Caco-2 (cell line): ENCODE measurements around the gene AOPEP. TPM values are rescaled to one million over a fixed set of nuclear protein-coding genes. Genes with fewer than 3 reads are reported as not detected.

ENCODE experiments used
- BruUV-seq: library from RNA; stranded (reverse); fragments of 400-500 nt; replicated peaks from 2 replicates; lab custom pipeline; 2021; lab: Mats Ljungman, UMichigan
- CTCF ChIA-PET: fragments of 300-600 bp; sonication (Branson Sonifier 250); formaldehyde crosslinking; loops from one replicate; lab custom pipeline; 2022; ENCODE audit warnings: antibody characterized with exemption; lab: Charles Lee
- POLR2A ChIA-PET: fragments of 300-600 bp; sonication (Branson Sonifier 250); formaldehyde crosslinking; loops from one replicate; lab custom pipeline; 2022; ENCODE audit warnings: antibody characterized with exemption; lab: Charles Lee
- DNase-seq, 2 experiments: peaks; one replicate each; pipeline versions ENCODE4 v3.0.0 to v3.0.0-alpha.2; 2020 to 2022
- H3K27me3 ChIP-seq: replicated peaks from 2 replicates; pipeline ENCODE4 v1.6.0; 2011; ENCODE audit warnings: low read length; ENCODE audit not compliant: control insufficient read depth, insufficient read depth
- H3K36me3 ChIP-seq: 2 replicates; pipeline ENCODE4 v1.5.1; 2011; ENCODE audit warnings: low read length; ENCODE audit not compliant: control insufficient read depth, insufficient read depth
- H3K4me1 ChIP-seq: fragments of 250-450 bp; sonication (Bioruptor Pico); 2 replicates; pipeline ENCODE4 v1.5.1; 2020; ENCODE audit warnings: mild to moderate bottlenecking
- H3K4me3 ChIP-seq: 2 replicates; pipeline ENCODE4 v1.5.1; 2011; ENCODE audit warnings: low read depth, mild to moderate bottlenecking, control low read depth, low read length
- H3K9me3 ChIP-seq: fragments of 250-450 bp; sonication (Bioruptor Pico); 2 replicates; pipeline ENCODE4 v1.5.1; 2020; ENCODE audit warnings: mild to moderate bottlenecking, moderate library complexity
- H3K27ac Mint-ChIP-seq: one replicate; pipeline ENCODE4 v1.8.0; 2022; ENCODE audit warnings: mixed read lengths; ENCODE audit not compliant: unreplicated experiment
- H3K27me3 Mint-ChIP-seq: one replicate; pipeline ENCODE4 v1.8.0; 2022; ENCODE audit warnings: mixed read lengths; ENCODE audit not compliant: insufficient read depth, unreplicated experiment
- H3K36me3 Mint-ChIP-seq: one replicate; pipeline ENCODE4 v1.8.0; 2022; ENCODE audit warnings: mild to moderate bottlenecking, mixed read lengths; ENCODE audit not compliant: insufficient read depth, unreplicated experiment
- H3K4me1 Mint-ChIP-seq: one replicate; pipeline ENCODE4 v1.8.0; 2022; ENCODE audit warnings: low read depth, mixed read lengths; ENCODE audit not compliant: unreplicated experiment
- H3K4me3 Mint-ChIP-seq: one replicate; pipeline ENCODE4 v1.8.0; 2022; ENCODE audit warnings: mild to moderate bottlenecking, moderate library complexity, mixed read lengths; ENCODE audit not compliant: unreplicated experiment
- H3K9me3 Mint-ChIP-seq: one replicate; pipeline ENCODE4 v1.8.0; 2022; ENCODE audit warnings: mixed read lengths; ENCODE audit not compliant: unreplicated experiment
- CTCF ChIP-seq, 2 experiments: fragments of 200-600 bp in 1 of 2; IDR thresholded peaks; 1 replicate in 1 of 2; 2 replicates in 1 of 2; pipeline versions ENCODE4 v1.5.1 to v1.8.0; 2011 to 2022; ENCODE audit warnings: antibody characterized with exemption in 1 of 2, control low read depth in 1 of 2, inconsistent platforms in 1 of 2, low read depth in 1 of 2, low read length in 1 of 2, mild to moderate bottlenecking in 1 of 2, moderate library complexity in 1 of 2; ENCODE audit not compliant: insufficient read depth in 1 of 2, severe bottlenecking in 1 of 2, unreplicated experiment in 1 of 2
- intact Hi-C: fragments of 100-400 bp; cut with micrococcal nuclease; formaldehyde crosslinking; loops from one replicate; pipeline ENCODE4 v1.10.0; 2022; ENCODE audit not compliant: unreplicated experiment
- total RNA-seq: library from RNA; stranded (reverse); gene quantifications from 2 replicates; pipeline ENCODE4 v1.2.3, GENCODE V29; 2022

Gene AOPEP
- total RNA-seq, 1 experiment from 2014 or later: 63.3 TPM

GRCh38 chr9:94944626-94945025 is 218.1 kb downstream of the AOPEP start:
- Histone ChIP-seq H3K9me3 (no peaks in the 10 kb centered on the region), H3K4me3 (no peak overlapping the region), H3K4me1 (peaks cover 20% of the 10 kb centered on the region), H3K27me3 (no peaks in the 10 kb centered on the region), H3K36me3 (no peaks in the 10 kb centered on the region)
- Mint-ChIP-seq H3K36me3 (peaks cover 6% of the 10 kb centered on the region), H3K4me1 (peaks cover 25% of the 10 kb centered on the region), H3K9me3 (no peaks in the 10 kb centered on the region), H3K27me3 (no peaks in the 10 kb centered on the region), H3K27ac (no peak overlapping the region), H3K4me3 (no peak overlapping the region)
- POLR2A ChIA-PET: no interaction called here
- CTCF ChIA-PET: interaction anchor here (1.1 kb wide), 1 partner anchor 131 kb away, joined by 3 read pairs; no protein-coding TSS in a partner anchor
- no peak for TF ChIP-seq CTCF (IDR thresholded peaks at IDR 0.05; ENCODE audit: insufficient read depth in 1 of 2, low read depth in 1 of 2, low read length in 1 of 2, severe bottlenecking in 1 of 2, unreplicated experiment in 1 of 2)
- intact Hi-C loops: no loop called here
- no peak for DNase-seq
- BruUV-seq: no TSS peak

GRCh38 chr9:94945197-94946144 is 219.0 kb downstream of the AOPEP start:
- POLR2A ChIA-PET: no interaction called here
- peaks cover 6% of the 10 kb centered on the region for H3K36me3 Mint-ChIP-seq
- Histone ChIP-seq H3K4me1 (peaks cover 20% of the 10 kb centered on the region), H3K4me3 (no peak overlapping the region), H3K36me3 (no peaks in the 10 kb centered on the region), H3K27me3 (no peaks in the 10 kb centered on the region), H3K9me3 (no peaks in the 10 kb centered on the region)
- DNase-seq: no peak
- H3K9me3 Mint-ChIP-seq: no peaks in the 10 kb centered on the region
- no peak overlapping the region for H3K4me3 Mint-ChIP-seq
- no peaks in the 10 kb centered on the region for H3K27me3 Mint-ChIP-seq
- H3K4me1 Mint-ChIP-seq: peaks cover 32% of the 10 kb centered on the region
- no TSS peak for BruUV-seq
- no peak for TF ChIP-seq CTCF (IDR thresholded peaks at IDR 0.05; ENCODE audit: insufficient read depth in 1 of 2, low read depth in 1 of 2, low read length in 1 of 2, severe bottlenecking in 1 of 2, unreplicated experiment in 1 of 2)
- CTCF ChIA-PET: interaction anchor here (1.1 kb wide), 1 partner anchor 130 kb away, joined by 3 read pairs; no protein-coding TSS in a partner anchor
- intact Hi-C loops: no loop called here
- H3K27ac Mint-ChIP-seq: peak overlapping the region; percentile 63

GRCh38 chr9:94946256-94946655 is 219.8 kb downstream of the AOPEP start:
- Histone ChIP-seq H3K9me3 (no peaks in the 10 kb centered on the region), H3K27me3 (no peaks in the 10 kb centered on the region), H3K36me3 (no peaks in the 10 kb centered on the region), H3K4me3 (no peak overlapping the region), H3K4me1 (peaks cover 20% of the 10 kb centered on the region)
- BruUV-seq: no TSS peak
- H3K9me3 Mint-ChIP-seq: no peaks in the 10 kb centered on the region
- no peak for DNase-seq
- H3K27me3 Mint-ChIP-seq: no peaks in the 10 kb centered on the region
- POLR2A ChIA-PET: no interaction called here
- CTCF ChIA-PET: no interaction called here
- intact Hi-C loops: no loop called here
- H3K4me1 Mint-ChIP-seq: peaks cover 28% of the 10 kb centered on the region
- H3K27ac Mint-ChIP-seq: no peak overlapping the region
- TF ChIP-seq CTCF (IDR thresholded peaks at IDR 0.05; ENCODE audit: insufficient read depth in 1 of 2, low read depth in 1 of 2, low read length in 1 of 2, severe bottlenecking in 1 of 2, unreplicated experiment in 1 of 2): no peak
- no peak overlapping the region for H3K4me3 Mint-ChIP-seq
- peaks cover 6% of the 10 kb centered on the region for H3K36me3 Mint-ChIP-seq
